Left lung (tissue), 10 donors: Measurements from ENCODE around the gene CFAP97D2. TPM values are rescaled to one million over a fixed set of nuclear protein-coding genes. Genes with fewer than 3 reads are reported as not detected.

Experiments used
- ATAC-seq: fragments of 200-7000 bp; cut with Tn5 transposase; one replicate; pipeline ENCODE4 v1.9.1; 2020; ENCODE audit warnings: moderate library complexity
- DNase-seq, 4 donors: peaks; one replicate each; pipeline ENCODE4 v3.0.0-alpha.2; 2013 to 2020
- H3K27ac ChIP-seq, 2 donors: fragments of 200-600 bp; sonication (generic) in 1 of 2; one replicate each; pipeline versions ENCODE4 v1.5.0 to v1.8.0; 2020 to 2021
- H3K27me3 ChIP-seq, 2 donors: fragments of 200-600 bp; sonication (generic) in 1 of 2; one replicate each; pipeline versions ENCODE4 v1.5.0 to v1.8.0; 2020 to 2021
- H3K36me3 ChIP-seq, 2 donors: fragments of 200-600 bp; sonication (generic) in 1 of 2; one replicate each; pipeline versions ENCODE4 v1.5.0 to v1.8.0; 2020 to 2021
- H3K4me1 ChIP-seq, 2 donors: fragments of 200-600 bp; one replicate each; pipeline ENCODE4 v1.8.0; 2021
- H3K4me3 ChIP-seq, 2 donors: fragments of 200-600 bp; sonication (generic) in 1 of 2; one replicate each; pipeline versions ENCODE4 v1.5.0 to v1.8.0; 2020 to 2021; ENCODE audit warnings: mild to moderate bottlenecking in 1 of 2
- H3K9me3 ChIP-seq, 2 donors: fragments of 200-600 bp; sonication (generic) in 1 of 2; one replicate each; pipeline versions ENCODE4 v1.5.0 to v1.8.0; 2020 to 2021
- intact Hi-C, 2 donors: fragments of 100-400 bp; cut with DNase I; formaldehyde crosslinking; loops; one replicate each; pipeline versions ENCODE4 v1.11.2 to v1.14.2; 2022
- polyA plus RNA-seq, 6 donors: library from polyadenylated mRNA; unstranded; fragments of 120-200 nt; gene quantifications; one replicate each; pipeline ENCODE4 v1.2.1, GENCODE V29; 2013; ENCODE audit not compliant: insufficient read length in 6 of 6
- total RNA-seq, 2 donors: library from RNA; stranded (reverse); fragmentation: NEBNext Ultra II Directional; extraction: Animal tissue kit (Norgen Biotek cat#: 25700); gene quantifications; one replicate each; pipeline ENCODE4 v1.2.1, GENCODE V29; 2021
- TF ChIP-seq, protein P1 (sequence below), 2 donors: fragments of 200-600 bp; sonication (generic) in 1 of 2; IDR thresholded peaks; one replicate each; pipeline versions ENCODE4 v1.5.0 to v1.8.0; 2021; ENCODE audit warnings: antibody characterized with exemption in 2 of 2
- donor health status: DM: no; HTN: yes; CAD: no.
- donor health status: DM: no; HTN: no; CAD: no.

Gene CFAP97D2
- total and polyA plus RNA-seq, 8 donors, result 0.23 to 2.1 (median 1.0) TPM; not detected in 1

DNA sequence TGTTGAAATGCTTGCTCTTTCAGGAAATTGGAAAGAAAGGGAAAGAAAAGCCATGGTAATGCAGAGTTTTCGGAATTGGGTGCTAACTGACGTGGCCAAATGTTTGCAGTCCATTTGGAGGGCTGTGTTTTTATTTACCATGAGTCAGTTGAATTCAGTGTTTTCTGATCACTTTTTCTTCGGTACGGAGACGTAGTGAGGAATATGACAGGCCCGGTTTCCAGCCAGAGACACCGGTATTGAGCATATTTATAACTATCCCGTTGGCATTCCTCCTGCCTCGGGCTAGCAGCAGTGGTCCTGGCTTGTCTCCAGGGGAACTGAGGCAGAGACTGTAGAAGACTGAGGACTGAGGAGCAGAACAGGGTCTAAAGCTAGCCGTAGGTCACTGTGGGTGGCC, 56.6 kb downstream of the CFAP97D2 start:
- Histone ChIP-seq H3K9me3 (no peaks in the 10 kb centered on the region), H3K27ac (no peak overlapping the region), H3K4me1 (peaks cover 5 to 21% of the 10 kb centered on the region in 2 donors), H3K27me3 (peaks cover 0 to 2% of the 10 kb centered on the region in 2 donors), H3K4me3 (peak overlapping the region; percentile 93 to 97), H3K36me3 (peaks cover 3 to 40% of the 10 kb centered on the region in 2 donors)
- DNase-seq (no peak), ATAC-seq (no peak)
- TF ChIP-seq, protein P1, sequence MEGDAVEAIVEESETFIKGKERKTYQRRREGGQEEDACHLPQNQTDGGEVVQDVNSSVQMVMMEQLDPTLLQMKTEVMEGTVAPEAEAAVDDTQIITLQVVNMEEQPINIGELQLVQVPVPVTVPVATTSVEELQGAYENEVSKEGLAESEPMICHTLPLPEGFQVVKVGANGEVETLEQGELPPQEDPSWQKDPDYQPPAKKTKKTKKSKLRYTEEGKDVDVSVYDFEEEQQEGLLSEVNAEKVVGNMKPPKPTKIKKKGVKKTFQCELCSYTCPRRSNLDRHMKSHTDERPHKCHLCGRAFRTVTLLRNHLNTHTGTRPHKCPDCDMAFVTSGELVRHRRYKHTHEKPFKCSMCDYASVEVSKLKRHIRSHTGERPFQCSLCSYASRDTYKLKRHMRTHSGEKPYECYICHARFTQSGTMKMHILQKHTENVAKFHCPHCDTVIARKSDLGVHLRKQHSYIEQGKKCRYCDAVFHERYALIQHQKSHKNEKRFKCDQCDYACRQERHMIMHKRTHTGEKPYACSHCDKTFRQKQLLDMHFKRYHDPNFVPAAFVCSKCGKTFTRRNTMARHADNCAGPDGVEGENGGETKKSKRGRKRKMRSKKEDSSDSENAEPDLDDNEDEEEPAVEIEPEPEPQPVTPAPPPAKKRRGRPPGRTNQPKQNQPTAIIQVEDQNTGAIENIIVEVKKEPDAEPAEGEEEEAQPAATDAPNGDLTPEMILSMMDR (IDR thresholded peaks at IDR 0.05), result no peak
- intact Hi-C loops, result no loop called here

DNA sequence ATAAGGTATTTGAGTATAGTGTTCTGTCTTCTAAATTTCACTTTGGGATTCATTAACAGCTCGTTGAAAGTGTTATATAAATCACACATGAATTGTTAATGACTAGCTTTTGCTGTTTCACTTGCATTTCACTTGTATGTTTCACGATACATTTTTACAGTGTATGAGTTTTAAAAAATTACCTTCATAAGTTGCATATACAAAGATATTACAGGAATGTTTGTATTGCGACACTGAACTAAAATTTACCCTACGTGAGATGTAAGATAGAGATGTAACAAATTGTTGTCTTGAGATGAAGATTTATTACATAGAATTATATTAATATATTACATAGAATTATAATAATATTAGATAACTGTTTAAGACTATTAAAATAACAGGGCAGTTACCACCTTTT, 57.2 kb downstream of the CFAP97D2 start:
- Histone ChIP-seq H3K4me3 (peak overlapping the region; percentile 93 to 97), H3K27ac (no peak overlapping the region), H3K4me1 (peaks cover 5 to 21% of the 10 kb centered on the region in 2 donors), H3K36me3 (peaks cover 3 to 46% of the 10 kb centered on the region in 2 donors), H3K27me3 (no peaks in the 10 kb centered on the region), H3K9me3 (no peaks in the 10 kb centered on the region)
- no peak for ATAC-seq
- intact Hi-C loops, result no loop called here
- TF ChIP-seq, protein P1 (IDR thresholded peaks at IDR 0.05), result no peak
- no peak for DNase-seq

DNA sequence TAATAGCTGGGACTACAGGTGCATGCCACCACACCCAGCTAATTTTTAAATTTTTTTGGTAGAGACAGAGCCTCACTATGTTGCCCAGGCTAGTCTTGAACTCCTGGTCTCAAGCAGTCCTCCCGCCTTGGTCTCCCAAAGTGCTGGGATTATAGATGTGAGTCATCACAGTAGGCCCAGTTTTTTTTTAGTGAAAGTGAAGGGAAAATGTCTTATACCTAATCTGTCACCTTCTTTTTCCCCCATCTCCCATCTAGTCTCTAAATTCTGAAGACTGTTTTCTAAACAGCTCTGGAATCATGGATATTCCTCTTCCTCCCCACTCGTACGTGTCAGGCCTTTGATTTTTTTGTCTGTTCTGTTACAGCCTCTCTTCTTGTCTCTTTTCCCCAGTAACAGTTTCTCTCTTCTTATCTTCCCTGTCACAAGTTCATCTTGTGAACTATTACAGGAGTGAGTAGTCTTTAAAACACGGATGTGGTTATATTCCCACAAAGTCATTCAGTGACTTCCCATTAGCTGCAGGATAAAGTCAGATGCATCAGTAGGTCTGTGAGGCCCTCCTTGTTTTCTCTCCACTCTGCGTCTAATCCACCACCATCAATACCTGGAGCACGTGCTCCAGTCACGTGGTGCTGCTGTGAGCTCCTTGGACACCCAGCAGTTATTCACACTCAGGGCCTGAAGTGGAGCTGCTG, 58.5 kb downstream of the CFAP97D2 start:
- TF ChIP-seq, protein P1 (IDR thresholded peaks at IDR 0.05), result no peak
- H3K36me3 ChIP-seq, result peaks cover 6 to 59% of the 10 kb centered on the region in 2 donors

DNA sequence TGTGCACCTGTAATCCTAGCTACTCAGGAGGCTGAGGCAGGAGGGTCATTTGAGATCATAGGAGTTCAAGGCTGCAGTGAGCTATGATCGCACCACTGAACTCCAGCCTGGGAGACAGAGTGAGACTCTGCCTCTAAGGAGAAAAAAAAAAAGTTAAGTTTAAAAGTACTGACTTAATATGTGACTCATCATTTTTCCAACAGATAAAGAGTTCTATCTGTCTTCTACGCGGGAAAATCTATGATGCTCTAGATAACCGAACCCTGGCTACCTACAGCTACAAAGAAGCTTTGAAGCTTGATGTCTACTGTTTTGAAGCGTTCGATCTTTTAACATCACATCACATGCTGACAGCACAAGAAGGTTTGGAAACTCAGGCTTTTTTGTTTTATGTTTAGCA, 62.9 kb downstream of the CFAP97D2 start:
- no peak for ATAC-seq
- H3K4me3 ChIP-seq, result no peak overlapping the region

More for the DNA sequence above, 58.5 kb downstream of the CFAP97D2 start:
- ATAC-seq, result no peak
- H3K27ac ChIP-seq, result no peak overlapping the region
- no peaks in the 10 kb centered on the region for H3K9me3 ChIP-seq
- no peaks in the 10 kb centered on the region for H3K27me3 ChIP-seq
- intact Hi-C loops, result no loop called here
- no peak for DNase-seq
- no peak overlapping the region for H3K4me3 ChIP-seq
- H3K4me1 ChIP-seq, result peaks cover 5 to 21% of the 10 kb centered on the region in 2 donors

DNA sequence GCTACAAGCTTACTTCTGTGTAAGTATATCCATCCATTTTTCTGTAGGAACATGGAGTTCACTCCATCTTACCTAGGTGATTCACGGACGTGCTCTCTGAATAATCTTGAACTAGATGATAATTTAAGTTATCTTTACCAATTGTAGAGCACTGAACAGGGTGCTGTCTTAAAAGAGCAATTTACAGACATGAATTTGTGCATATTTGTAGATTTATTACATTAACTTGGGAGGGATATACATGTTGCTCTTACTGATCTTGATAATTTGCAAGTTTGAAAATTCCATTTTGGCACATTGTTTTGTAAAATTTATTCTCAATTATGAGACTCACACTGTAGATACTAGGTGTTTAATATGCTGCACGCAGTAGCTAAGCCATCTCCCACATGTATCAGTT, 64.9 kb downstream of the CFAP97D2 start:
- TF ChIP-seq, protein P1 (IDR thresholded peaks at IDR 0.05), result no peak
- DNase-seq, result no peak
- Histone ChIP-seq H3K36me3 (peaks cover 12 to 100% of the 10 kb centered on the region in 2 donors), H3K4me3 (no peak overlapping the region), H3K27me3 (no peaks in the 10 kb centered on the region), H3K4me1 (no peaks in the 10 kb centered on the region), H3K27ac (no peak overlapping the region), H3K9me3 (no peaks in the 10 kb centered on the region)
- intact Hi-C loops, result no loop called here
- ATAC-seq, result no peak

More for the DNA sequence above, 62.9 kb downstream of the CFAP97D2 start:
- TF ChIP-seq, protein P1 (IDR thresholded peaks at IDR 0.05), result no peak
- Histone ChIP-seq H3K27ac (no peak overlapping the region), H3K36me3 (peaks cover 12 to 100% of the 10 kb centered on the region in 2 donors), H3K4me1 (peaks cover 0 to under 1% of the 10 kb centered on the region in 2 donors), H3K27me3 (no peaks in the 10 kb centered on the region), H3K9me3 (no peaks in the 10 kb centered on the region)
- DNase-seq, result no peak
- intact Hi-C loops, result no loop called here
